HTR-8/SVneo (cell line): Measurements from ENCODE around the gene KIAA0408.
"Not testable (repeated sequence)": the region's sequence is repeated elsewhere in the genome, so short reads cannot be mapped to it uniquely, and the experiment has no call there.

Source experiments
- DNase-seq: peaks from one replicate; pipeline ENCODE4 v3.0.0; 2011; ENCODE audit warnings: low spot score, mixed read lengths; ENCODE audit not compliant: insufficient read length
- FAIRE-seq: peaks from 2 replicates; lab custom pipeline; 2011; peaks lifted over from hg19 to GRCh38; lab: Jason Lieb, UNC

Gene KIAA0408

DNA sequence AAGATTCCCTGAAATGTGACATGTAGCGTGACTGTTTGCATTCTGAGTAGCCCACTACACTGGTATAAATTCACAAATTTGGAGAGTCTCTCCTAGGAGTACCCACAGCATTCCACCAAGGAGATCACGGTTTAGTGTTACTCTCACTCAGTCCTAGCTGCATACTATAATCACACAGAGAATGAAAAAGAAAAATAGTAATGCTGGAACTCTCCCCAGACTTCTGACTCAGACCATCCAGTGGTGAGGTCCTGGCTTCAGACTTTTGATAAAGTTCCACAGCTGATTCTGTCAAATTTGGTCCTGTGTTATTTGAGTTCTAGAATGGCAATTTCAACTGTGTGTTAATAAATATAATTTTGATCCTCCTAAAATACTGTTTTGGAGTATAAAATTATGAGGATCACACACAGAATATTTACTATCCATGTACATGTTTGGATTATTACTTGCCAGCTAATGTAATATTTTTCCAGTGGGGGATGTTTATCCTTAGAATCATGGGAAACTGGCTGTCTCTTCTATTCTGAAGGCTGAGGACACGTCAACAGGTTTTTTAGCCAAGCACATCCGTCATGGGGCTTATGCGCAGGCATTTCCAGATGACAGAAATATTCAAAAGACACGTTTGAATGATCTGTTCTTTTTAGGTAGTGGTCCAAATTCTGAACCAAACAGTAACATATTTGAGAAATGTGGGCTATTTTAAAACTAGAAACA is 5.1 kb upstream of the KIAA0408 start:
- FAIRE-seq, result no peak

DNA sequence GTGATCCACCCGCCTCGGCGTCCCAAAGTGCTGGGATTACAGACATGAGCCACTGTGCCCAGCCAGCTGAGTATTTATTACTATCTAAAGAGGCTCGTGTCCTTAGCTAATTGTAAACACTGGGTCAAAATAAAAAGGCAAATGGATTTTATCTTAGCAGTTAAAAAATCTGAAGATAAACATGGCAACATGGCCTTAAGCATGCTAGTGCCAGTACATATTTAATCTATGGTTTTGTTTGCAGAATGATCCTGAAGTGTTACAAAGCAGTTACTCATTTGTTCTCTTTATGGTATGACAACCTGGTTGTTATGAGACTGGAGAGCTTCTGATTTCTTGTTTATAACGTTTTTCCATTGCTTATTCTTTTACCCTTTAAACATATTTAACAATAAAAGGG is 3.9 kb upstream of the KIAA0408 start:
- no peak for FAIRE-seq

More for the DNA sequence above, 5.1 kb upstream of the KIAA0408 start:
- DNase-seq, result no peak

DNA sequence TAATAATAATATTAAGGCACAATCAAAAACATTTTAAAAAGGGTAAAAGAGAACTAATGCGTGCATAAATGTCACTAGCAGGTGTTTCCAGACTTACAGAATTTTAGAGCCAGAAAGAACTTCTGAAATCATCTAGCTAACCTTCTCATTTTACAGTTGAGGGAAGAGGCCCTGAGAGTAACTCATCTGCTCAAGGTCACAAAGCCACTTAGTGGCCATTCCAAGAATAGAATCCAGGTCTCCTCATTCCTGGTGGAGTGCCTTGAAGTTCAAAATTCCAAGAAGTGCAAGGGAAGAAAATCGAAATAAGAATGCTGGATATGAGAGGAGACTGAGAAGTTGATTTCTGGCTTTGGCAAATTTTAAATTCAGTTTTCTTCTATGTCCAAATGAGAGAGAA is 3.2 kb upstream of the KIAA0408 start:
- DNase-seq (no peak), FAIRE-seq (no peak)

More for the DNA sequence above, 3.9 kb upstream of the KIAA0408 start:
- no peak for DNase-seq

DNA sequence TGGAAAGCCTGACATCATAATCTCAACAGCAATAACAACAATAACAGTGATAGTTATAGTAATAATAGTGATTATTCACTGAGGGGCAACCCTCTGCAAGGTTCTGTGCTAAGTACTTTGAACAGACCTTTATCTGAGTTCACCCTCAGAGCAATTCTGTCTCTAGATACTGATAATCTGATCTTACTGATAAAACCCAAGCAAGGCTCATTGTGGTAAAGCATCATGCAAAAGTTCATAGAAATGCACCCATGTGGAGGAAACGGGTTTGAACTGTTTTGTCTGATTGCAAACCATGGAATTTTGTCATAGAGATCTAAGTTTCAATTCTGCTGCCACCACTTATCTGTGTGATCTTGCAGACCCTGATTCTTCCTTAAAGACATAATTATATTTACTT is 1.3 kb upstream of the KIAA0408 start:
- FAIRE-seq (no peak), DNase-seq (no peak)

DNA sequence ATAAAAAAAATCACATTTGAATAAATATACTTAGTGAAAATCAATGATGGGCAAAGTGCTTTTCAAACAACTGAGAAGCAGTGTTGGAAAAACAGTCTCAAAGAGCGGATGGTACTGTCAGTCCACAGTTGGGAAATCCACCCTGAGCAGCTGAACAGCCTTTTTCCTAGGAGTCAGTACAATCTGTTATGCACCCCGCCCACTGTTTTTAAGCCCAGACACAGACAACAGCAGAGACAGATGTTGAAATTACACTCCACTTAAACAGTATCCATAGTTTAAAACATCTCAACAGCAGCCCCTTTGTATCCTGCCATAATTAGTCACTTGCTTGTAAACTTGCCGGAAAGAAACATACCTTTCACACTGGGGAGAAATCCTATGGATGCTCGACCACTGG is 372 bp downstream of the KIAA0408 start:
- FAIRE-seq (no peak), DNase-seq (no peak)

DNA sequence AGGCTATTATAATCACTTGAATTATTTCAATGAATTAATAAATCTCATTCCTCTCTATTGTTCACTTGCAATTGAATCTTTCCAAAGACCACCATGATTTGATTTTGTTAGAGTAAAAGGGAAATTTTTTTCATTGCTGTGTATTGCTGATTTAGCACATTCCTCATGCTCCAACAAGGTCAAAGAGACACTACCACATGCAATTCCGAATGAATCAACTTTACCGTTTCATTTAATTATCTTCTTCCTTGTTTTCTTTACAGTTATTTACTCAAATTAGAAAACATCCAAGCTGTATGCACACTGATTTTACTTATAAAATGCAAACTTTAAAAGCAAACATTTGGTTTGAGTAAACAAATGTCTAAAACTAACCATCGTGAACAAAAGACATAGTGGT is 967 bp downstream of the KIAA0408 start:
- FAIRE-seq (no peak), DNase-seq (no peak)

DNA sequence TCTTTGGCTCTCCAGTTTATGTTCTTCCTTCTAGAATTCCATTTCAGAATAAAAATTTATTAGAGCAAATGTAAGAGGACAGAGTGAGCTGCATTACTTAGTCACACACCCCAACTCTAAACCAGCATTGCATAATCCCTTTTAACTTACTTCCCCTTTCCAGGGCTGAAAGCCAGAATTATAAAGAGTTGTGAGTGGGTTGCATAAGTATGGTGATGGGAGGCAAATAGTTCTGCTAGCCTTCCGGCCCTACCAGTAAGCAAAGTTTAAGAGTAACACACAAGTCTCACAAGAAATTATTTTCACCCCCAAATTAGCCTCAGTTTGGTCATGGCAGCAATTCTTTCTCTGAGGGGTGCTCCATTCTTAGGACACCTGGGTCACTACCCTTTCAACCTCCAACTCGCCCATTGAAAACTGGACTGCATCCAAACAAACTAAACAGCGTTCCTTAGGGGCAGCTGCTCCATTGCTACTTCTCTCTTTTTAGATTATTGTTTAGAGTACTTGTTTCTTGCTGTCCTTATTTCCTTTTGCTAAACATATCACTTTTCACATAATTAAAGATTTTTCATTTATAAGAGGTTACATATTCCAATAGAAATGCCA is 1.6 kb downstream of the KIAA0408 start:
- FAIRE-seq, result no peak
- no peak for DNase-seq

DNA sequence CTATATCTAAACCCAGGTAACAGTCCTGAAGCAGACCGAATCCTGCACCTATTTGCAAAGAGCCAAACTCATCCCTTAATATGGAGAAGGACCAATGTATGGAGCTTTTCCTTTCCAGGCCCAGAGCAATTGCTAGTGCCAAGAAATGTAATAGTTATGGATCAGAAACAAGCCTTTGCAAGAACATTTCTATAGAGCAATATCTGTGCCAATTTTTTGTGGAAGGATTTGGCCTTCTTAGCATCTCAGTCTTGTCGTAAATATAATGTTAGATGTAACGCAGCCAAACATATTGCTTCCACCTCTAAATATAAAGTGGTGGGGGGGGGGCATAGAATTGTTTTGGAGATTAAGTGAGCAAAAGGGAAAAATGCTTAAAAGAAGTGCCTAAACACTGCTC is 2.7 kb downstream of the KIAA0408 start:
- no peak for DNase-seq
- no peak for FAIRE-seq

DNA sequence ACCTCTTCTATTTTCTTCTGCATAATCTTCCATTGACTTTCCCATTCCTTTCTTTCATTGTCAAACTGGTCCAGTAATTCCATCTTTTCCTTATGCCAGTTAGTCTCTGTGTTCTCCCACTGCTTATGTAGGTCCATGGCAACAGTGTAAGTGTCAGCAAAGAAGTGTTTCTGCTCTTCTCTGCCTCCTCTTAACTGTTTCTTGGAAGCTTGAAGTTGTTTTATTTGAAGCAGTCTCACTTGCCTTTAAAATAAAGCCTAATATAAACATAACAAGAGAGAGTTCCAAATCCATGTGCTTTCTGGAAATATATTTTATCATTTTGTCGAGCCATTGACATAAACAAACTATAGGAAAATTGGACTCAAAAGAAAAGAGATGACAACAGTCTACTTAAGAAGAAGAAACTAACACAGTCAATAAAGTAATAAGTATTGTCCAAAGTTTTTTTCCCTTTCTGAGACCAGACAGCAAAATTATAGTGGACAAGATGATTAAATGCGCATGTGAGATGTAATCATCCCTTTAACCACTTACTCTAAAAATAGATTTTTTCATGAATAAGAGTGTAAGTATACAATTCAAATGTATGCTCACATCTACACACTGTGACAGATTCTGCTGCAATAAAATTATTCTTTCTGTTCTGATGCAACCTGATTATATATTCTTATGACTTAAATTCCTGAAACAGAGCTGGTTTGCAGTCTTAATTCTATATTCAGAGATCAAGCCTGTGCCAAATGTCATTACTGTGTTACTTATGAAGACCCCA is 5.2 kb downstream of the KIAA0408 start:
- FAIRE-seq (no peak), DNase-seq (no peak)

DNA sequence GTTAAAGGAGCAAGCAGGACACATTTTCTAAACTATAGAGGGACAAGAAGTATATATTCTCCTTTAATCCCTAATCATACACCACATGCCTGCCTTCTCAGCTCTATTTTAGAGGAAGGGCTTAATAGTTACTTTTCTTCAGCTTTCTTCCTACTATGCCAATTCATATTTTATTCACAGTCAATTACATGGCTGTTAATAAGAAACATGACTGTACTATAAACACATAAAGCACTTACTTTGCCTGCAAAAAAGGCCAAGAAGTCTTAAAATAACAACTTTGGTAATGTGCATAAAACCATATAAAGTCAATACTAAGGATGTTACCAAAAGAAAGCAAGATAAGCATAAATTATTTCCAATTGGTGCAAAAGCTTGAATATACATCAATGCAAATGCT is 6.4 kb downstream of the KIAA0408 start:
- no peak for FAIRE-seq

DNA sequence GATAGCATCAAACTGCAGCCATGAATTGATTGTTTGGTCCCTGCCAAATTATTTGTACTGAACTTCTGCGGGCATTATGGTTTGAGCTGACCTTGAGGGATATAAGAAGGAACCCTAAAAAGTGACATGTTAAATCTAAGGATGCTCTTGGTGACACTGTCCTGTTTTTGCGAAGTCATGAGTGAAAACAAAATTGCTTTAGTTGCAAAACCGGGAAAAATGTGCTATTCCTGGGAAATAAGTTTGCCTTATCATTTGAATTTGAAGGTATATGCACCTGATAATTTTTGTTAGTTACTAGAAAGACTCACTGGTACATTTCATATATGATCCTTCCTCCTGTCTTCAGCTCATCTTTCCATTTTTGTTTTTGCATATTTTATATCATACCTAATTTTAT is 7.8 kb downstream of the KIAA0408 start:
- DNase-seq, result no peak
- no peak for FAIRE-seq

More for the DNA sequence above, 6.4 kb downstream of the KIAA0408 start:
- DNase-seq, result no peak

DNA sequence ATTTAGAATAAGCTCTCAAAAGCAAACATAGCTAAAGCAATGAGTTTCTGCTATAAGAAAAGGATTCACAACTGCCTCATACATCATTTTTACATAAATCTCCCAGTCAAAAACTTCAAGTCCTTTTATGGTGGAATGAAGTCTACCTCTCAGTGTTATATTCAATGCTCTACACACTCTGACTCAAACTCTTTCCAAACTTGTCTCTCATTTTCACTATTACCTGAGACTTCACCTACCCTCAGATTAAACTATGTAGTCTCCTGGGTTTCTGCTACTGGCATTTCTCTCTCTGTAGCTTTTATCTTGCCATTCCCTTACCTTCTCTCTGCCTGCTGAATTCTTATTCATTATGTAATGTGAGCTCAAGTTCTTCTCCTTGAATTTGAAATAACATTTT is 11.4 kb downstream of the KIAA0408 start:
- DNase-seq, result no peak
- FAIRE-seq, result no peak

DNA sequence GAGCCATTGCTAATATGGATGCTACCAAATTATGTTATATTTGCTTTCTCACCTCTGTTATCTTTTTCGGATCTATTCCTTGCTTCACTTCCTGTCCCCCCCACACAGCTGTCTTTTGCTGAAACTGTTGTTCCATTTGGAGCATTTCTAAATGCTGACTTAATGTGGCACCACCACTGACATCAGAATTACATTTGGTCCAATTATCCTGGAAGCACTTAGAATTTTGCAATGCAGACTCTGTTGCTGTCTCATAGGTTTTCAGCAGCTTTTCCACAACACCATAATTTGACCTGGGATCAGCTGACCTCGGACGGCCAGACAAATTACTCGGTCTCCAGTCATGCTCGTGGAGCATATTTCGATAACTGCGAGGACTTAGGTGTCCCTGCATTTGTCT is 12.8 kb downstream of the KIAA0408 start:
- no peak for DNase-seq
- FAIRE-seq, result peak; percentile 26

DNA sequence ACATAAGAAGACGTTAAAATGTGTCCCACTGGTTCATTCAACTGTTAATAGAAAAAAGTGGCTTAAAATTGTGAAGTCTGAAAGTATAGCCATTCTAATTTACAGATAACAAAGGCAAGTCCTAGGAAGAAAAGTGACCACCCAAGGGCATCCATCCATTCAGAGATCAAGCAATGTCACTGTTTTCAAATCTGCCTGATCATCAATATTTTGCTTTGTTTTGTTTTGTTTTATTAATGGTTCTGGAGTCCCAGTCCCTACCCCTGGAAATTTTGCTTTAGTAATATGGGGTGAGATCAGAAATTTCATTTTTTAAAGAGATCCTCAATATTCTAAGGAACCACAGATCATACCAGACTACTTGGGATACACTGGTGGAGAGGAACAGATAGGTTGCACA is 17.3 kb downstream of the KIAA0408 start:
- FAIRE-seq (no peak), DNase-seq (no peak)

DNA sequence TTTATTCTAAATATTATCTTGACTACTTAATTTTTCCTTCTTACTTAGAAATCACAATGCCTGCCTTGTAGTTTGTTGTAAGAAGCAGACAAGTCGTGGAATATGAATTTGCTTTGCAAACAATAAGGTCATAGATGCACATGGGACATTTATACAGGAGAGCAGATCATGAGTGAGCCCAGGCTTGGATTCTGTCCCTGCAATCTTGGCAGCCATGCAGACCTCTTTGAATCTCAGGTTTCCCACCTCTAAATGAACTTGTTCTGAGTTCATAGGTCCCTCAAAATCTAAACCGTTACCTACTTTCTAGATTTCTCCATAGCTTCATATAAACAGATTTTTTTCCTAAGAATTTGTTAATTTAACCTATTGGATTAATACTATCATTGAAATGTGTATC is 19.5 kb downstream of the KIAA0408 start:
- DNase-seq, result no peak
- FAIRE-seq, result no peak

DNA sequence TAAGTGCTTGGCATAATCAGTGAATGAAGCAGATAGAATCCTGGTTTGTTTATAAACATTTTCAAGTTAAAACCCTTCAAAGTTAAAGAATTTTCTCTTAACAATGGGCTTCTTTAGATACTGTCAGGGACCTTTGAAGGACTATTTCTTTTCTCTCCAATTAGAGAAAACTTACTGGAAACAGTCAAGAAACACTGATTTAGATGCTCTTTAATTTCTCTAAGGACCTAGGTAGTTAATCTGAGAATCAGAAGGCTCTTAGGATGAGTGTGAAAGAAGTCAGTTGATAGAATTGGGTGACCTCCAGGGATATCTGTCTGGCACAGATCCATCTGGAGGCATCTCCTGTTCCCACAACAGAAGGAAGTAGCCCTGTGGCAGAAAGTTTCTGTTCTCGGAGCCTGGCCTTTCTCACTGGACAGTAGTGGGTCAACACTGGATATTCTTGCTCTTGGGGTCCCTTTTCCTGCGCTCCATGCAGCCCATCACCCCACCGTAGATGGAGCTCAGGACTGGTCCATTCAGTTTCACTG is 22.5 kb downstream of the KIAA0408 start:
- FAIRE-seq, result no peak
- DNase-seq, result no peak

DNA sequence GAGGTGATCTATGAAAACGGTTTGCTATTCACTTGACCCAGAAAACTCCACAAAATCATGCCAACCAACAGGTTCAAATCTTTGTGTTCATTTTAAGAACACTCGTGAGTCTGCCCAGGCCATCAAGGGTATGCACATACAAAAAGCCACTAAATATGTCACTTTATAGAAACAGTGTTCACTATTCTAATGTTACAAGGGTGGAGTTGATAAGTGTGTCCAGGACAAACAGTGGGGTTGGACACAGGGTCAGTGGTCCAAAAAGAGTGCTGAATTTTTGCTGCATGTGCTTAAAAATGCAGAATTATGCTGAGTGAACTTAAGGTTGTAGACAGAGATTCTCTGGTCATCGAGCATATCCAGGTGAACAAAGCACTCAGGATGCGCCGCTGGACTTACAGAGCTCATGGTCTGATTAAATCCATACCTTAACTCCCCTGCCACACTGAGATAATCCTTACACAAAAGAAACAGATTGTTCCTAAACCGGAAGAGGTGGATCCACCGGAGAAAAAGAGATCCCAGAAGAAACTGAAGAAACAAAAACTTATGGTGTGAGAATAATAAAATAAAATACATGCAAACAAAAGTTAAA is 23.5 kb downstream of the KIAA0408 start:
- DNase-seq (no peak), FAIRE-seq (no peak)

DNA sequence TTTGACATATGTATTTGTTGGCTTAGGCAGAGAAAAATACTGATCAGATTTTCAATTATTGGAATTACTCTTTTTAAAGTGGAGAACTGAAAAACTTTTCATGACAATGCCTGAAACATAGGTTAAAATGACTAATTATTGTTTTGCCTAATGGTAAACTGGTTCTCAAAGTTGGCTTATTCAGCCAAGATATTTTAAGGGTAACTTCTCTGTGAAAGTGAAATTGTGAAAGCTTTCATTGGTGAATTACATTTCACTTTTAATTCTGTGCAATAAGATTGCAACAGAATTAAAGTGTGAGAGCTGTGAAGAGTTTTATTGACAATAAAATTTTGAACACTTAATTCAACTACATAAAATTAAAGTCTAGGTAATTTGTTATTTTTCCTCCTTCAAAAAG is 24.5 kb downstream of the KIAA0408 start:
- no peak for DNase-seq
- FAIRE-seq, result no peak

DNA sequence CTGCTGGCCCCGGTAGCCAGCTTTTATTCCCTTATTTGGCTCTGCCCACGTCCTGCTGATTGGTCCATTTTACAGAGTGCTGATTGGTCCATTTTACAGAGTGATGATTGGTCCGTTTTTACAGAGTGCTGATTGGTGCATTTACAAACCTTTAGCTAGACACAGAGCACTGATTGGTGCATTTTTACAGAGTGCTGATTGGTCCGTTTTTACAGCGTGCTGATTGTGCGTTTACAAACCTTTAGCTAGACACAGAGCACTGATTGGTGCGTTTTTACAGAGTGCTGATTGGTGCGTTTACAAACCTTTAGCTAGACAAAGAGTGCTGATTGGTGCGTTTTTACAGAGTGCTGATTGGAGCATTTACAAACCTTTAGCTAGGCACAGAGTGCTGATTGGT is 30.6 kb downstream of the KIAA0408 start:
- DNase-seq, FAIRE-seq: not testable (repeated sequence)

DNA sequence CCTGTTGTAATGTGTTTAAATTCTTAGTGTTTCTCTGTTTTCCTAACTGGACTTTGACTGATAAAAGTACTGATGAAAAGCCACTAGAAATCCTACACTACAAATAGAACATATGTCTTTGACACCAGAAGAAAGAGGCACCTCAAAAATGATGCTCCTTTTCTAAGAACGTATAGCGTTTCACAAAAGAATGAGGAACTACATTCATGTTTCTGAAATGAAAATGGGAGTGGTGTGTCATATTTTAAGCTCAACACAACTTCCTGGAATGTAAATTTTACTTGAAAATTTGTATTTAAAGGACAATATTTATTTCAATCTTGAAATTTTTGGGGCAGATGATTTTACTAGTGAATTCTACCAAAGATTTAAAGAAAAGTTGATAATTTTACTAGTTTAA is 35.3 kb downstream of the KIAA0408 start:
- DNase-seq (no peak), FAIRE-seq (no peak)

DNA sequence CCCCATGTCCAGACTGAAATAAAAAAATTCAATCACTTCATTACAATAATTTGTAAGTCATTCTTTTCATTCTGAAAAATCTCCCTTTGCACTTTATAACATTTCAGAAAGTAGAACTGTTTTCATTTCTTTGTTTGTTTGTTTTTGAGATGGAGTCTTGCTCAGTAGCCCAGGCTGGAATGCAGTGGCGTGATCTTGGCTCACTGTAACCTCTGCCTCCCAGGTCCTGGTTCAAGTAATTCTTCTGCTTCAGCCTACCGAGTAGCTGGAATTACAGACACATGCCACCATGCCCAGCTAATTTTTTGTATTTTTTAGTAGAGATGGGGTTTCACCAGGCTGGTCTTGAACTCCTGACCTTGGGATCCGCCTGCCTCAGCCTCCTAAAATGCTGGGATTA is 38.0 kb downstream of the KIAA0408 start:
- not testable (repeated sequence) for FAIRE-seq, DNase-seq
